Measurements from ENCODE around the gene ACOT12. TPM values are rescaled to one million over a fixed set of nuclear protein-coding genes. Genes with fewer than 3 reads are reported as not detected.

The ACOT12 gene
- total RNA-seq, 4 donors from 2014 or later = 0.55 TPM; not detected in 3

GRCh38 chr5:81401266-81401665, 7.3 kb upstream of the ACOT12 start:
- Histone ChIP-seq H3K4me3 (no peak overlapping the region), H3K27ac (no peak overlapping the region), H3K9me3 (no peaks in the 10 kb centered on the region), H3K27me3 (no peaks in the 10 kb centered on the region), H3K4me1 (no peaks in the 10 kb centered on the region), H3K36me3 (no peaks in the 10 kb centered on the region)
- no peak for TF ChIP-seq POLR2A (IDR thresholded peaks at IDR 0.05)
- TF ChIP-seq CTCF (IDR thresholded peaks at IDR 0.05) = no peak
- intact Hi-C loops (cut with DNase I; ENCODE audit: low total_unique reads) = no loop called here
- no peak for DNase-seq

- TF ChIP-seq CTCF (IDR thresholded peaks at IDR 0.05) (no peak), POLR2A (IDR thresholded peaks at IDR 0.05) (no peak)
- Histone ChIP-seq H3K4me3 (no peak overlapping the region), H3K27ac (no peak overlapping the region), H3K36me3 (no peaks in the 10 kb centered on the region), H3K27me3 (no peaks in the 10 kb centered on the region), H3K4me1 (no peaks in the 10 kb centered on the region), H3K9me3 (no peaks in the 10 kb centered on the region)
- no peak for DNase-seq
- intact Hi-C loops (cut with DNase I; ENCODE audit: low total_unique reads) = no loop called here
Measured at GRCh38 chr5:81400375-81400774, 6.4 kb upstream of the ACOT12 start.

- intact Hi-C loops (cut with DNase I; ENCODE audit: low total_unique reads) = no loop called here
- H3K27ac ChIP-seq = no peak overlapping the region
- H3K9me3 ChIP-seq = no peaks in the 10 kb centered on the region
- H3K27me3 ChIP-seq = no peaks in the 10 kb centered on the region
- DNase-seq = no peak
- H3K4me3 ChIP-seq = no peak overlapping the region
- TF ChIP-seq POLR2A (IDR thresholded peaks at IDR 0.05) = no peak
- no peak for TF ChIP-seq CTCF (IDR thresholded peaks at IDR 0.05)
- H3K4me1 ChIP-seq = peaks cover 0 to 3% of the 10 kb centered on the region in 2 donors
- H3K36me3 ChIP-seq = no peaks in the 10 kb centered on the region
Measured at GRCh38 chr5:81398741-81399140, 4.8 kb upstream of the ACOT12 start.

GRCh38 chr5:81397176-81397575, 3.2 kb upstream of the ACOT12 start:
- intact Hi-C loops (cut with DNase I; ENCODE audit: low total_unique reads) = no loop called here
- TF ChIP-seq POLR2A (IDR thresholded peaks at IDR 0.05) = no peak
- TF ChIP-seq CTCF (IDR thresholded peaks at IDR 0.05) = no peak
- peaks cover 0 to 4% of the 10 kb centered on the region in 2 donors for H3K27me3 ChIP-seq
- H3K27ac ChIP-seq = no peak overlapping the region
- no peak overlapping the region for H3K4me3 ChIP-seq
- DNase-seq = no peak
- H3K9me3 ChIP-seq = no peaks in the 10 kb centered on the region
- H3K4me1 ChIP-seq = peaks cover 0 to 5% of the 10 kb centered on the region in 2 donors
- H3K36me3 ChIP-seq = no peaks in the 10 kb centered on the region

- Histone ChIP-seq H3K9me3 (no peaks in the 10 kb centered on the region), H3K27ac (no peak overlapping the region), H3K27me3 (peaks cover 0 to 4% of the 10 kb centered on the region in 2 donors), H3K4me1 (peaks cover 0 to 5% of the 10 kb centered on the region in 2 donors), H3K4me3 (no peak overlapping the region), H3K36me3 (no peaks in the 10 kb centered on the region)
- intact Hi-C loops (cut with DNase I; ENCODE audit: low total_unique reads) = no loop called here
- DNase-seq = no peak
- no peak for TF ChIP-seq POLR2A (IDR thresholded peaks at IDR 0.05)
- TF ChIP-seq CTCF (IDR thresholded peaks at IDR 0.05) = no peak
Measured at GRCh38 chr5:81395262-81395661, 1.3 kb upstream of the ACOT12 start.

Measured in uterus (tissue), 4 donors.